GM18526 (cell line): ENCODE measurements around the gene PAX5.

Experiments used
- POLR2A ChIP-seq: IDR thresholded peaks from 3 replicates; pipeline ENCODE4 v1.6.1; 2011; ENCODE audit not compliant: insufficient read length; ENCODE audit errors: extremely low read depth

The PAX5 gene

GRCh38 chr9:37033682-37034304 is at the start of gene PAX5:
Gene PAX5, minus strand, starts transcription at chr9:37034268. Its CDS starts 237 bp downstream, at chr9:37034031.
- no peak for TF ChIP-seq POLR2A

DNA sequence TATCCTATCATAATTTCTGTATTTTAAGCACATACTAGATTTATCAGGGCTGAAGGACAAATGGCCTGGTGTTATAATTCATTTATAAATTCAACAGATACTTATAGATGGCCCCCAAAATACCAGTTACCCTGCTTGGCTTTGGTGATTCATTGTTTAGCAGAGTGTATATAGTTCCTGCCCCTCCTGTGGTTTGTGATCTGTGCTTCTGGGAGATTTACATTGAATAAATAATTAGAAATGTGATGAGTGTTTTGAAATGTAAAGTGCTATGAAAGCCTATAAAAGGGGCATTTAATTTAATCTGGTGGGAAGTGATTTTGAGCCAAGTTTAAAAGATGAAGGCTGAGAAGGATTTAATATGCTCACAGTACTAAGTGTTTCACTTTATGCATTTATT is 49.6 kb upstream of the PAX5 start:
- no peak for TF ChIP-seq POLR2A

GRCh38 chr9:37082214-37082765 is 48.2 kb upstream of the PAX5 start:
- TF ChIP-seq POLR2A, result no peak

- TF ChIP-seq POLR2A, result peak; percentile 67
Measured at GRCh38 chr9:37079370-37080164, 45.5 kb upstream of the PAX5 start.

GRCh38 chr9:37066139-37066725 is 32.2 kb upstream of the PAX5 start:
- TF ChIP-seq POLR2A, result no peak

GRCh38 chr9:37062336-37062735 is 28.3 kb upstream of the PAX5 start:
- no peak for TF ChIP-seq POLR2A

GRCh38 chr9:37061768-37062167 is 27.7 kb upstream of the PAX5 start:
- TF ChIP-seq POLR2A, result no peak

GRCh38 chr9:37060833-37061232 is 26.8 kb upstream of the PAX5 start:
- TF ChIP-seq POLR2A, result no peak

- no peak for TF ChIP-seq POLR2A
Measured at GRCh38 chr9:37056046-37056920, 22.2 kb upstream of the PAX5 start.

- TF ChIP-seq POLR2A, result no peak
Measured at GRCh38 chr9:37053684-37054362, 19.8 kb upstream of the PAX5 start.

- no peak for TF ChIP-seq POLR2A
Measured at GRCh38 chr9:37046683-37047082, 12.6 kb upstream of the PAX5 start.

DNA sequence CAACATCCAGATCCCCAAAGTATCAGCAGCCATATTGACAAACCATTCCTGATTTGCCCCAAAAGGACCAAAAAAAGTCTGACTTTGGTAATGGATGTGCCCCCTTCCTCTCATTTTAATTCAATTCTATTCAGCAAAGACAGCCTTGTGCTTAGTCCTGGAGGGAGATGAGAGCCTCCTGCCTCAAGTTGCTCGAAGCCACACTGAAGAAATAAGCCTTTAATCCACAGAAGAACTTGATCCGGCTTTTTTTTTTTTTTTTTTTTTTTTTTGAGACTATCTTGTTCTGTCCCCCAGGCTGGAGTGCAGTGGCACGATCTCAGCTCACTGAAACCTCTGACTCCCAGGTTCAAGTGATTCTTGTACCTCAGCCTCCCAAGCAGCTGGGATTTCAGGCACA is 8.4 kb upstream of the PAX5 start:
- TF ChIP-seq POLR2A, result no peak

GRCh38 chr9:37040508-37041127 is 6.5 kb upstream of the PAX5 start:
- TF ChIP-seq POLR2A, result no peak

- TF ChIP-seq POLR2A, result no peak
Measured at GRCh38 chr9:37038943-37039464, 4.9 kb upstream of the PAX5 start.

- no peak for TF ChIP-seq POLR2A
Measured at GRCh38 chr9:37038302-37038942, 4.4 kb upstream of the PAX5 start.
